COLO668 (cell line): ENCODE measurements around the gene AOX1.
"Not testable (repeated sequence)": the region's sequence is repeated elsewhere in the genome, so short reads cannot be mapped to it uniquely, and the experiment has no call there.

Experiments
- DNase-seq: peaks from one replicate; lab custom pipeline; 2025; ENCODE audit not compliant: unreplicated experiment; lab: John Stamatoyannopoulos, UW

AOX1 gene

GRCh38 chr2:200698217-200698616 is 112.4 kb downstream of the AOX1 start:
- DNase-seq: no peak

GRCh38 chr2:200699310-200699709 is 113.5 kb downstream of the AOX1 start:
- no peak for DNase-seq

- no peak for DNase-seq
Measured at GRCh38 chr2:200700856-200701255, 115.0 kb downstream of the AOX1 start.

- no peak for DNase-seq
Measured at GRCh38 chr2:200702044-200702443, 116.2 kb downstream of the AOX1 start.

- DNase-seq: no peak
Measured at GRCh38 chr2:200702646-200703118, 116.9 kb downstream of the AOX1 start.

GRCh38 chr2:200703127-200703925 is 117.5 kb downstream of the AOX1 start:
- DNase-seq: peak; percentile 20

GRCh38 chr2:200703926-200704637 is 118.3 kb downstream of the AOX1 start:
- no peak for DNase-seq

GRCh38 chr2:200705305-200706041 is 119.7 kb downstream of the AOX1 start:
- DNase-seq: no peak

GRCh38 chr2:200708943-200709342 is 123.1 kb downstream of the AOX1 start:
- no peak for DNase-seq

GRCh38 chr2:200713003-200713703 is 127.3 kb downstream of the AOX1 start:
- DNase-seq: peak; percentile 83

- no peak for DNase-seq
Measured at GRCh38 chr2:200713704-200714064, 127.9 kb downstream of the AOX1 start.

- not testable (repeated sequence) for DNase-seq
Measured at GRCh38 chr2:200715014-200715413, 129.2 kb downstream of the AOX1 start.

- no peak for DNase-seq
Measured at GRCh38 chr2:200716386-200716785, 130.6 kb downstream of the AOX1 start.
